K562 (cell line): Measurements from ENCODE around the gene GRPEL2. TPM values are rescaled to one million over a fixed set of nuclear protein-coding genes. Genes with fewer than 3 reads are reported as not detected.

Experiments
- ATAC-seq: fragments of 200-7000 bp; cut with Tn5 transposase; 3 replicates; pipeline ENCODE4 v1.9.1; 2020; ENCODE audit warnings: moderate library complexity
- BruUV-seq: library from RNA; stranded (reverse); fragments of 400-500 nt; replicated peaks from 2 replicates; lab custom pipeline; 2021; lab: Mats Ljungman, UMichigan
- CTCF ChIA-PET: fragments of 300-600 bp; formaldehyde crosslinking; extraction: SDS; loops from one replicate; lab custom pipeline; 2021; ENCODE audit warnings: low intra/inter-chr PET ratio; lab: Yijun Ruan, JAX
- POLR2A ChIA-PET: fragments of 300-600, 350-650 bp; sonication (Branson Sonifier 250); formaldehyde crosslinking; extraction: SDS; loops from one replicate; lab custom pipeline; 2021; ENCODE audit warnings: antibody characterized with exemption, inconsistent platforms; lab: Yijun Ruan, JAX
- DNase-seq, 4 experiments: peaks; one replicate each; pipeline versions ENCODE4 v3.0.0 to v3.0.0-alpha.2; 2011 to 2018; ENCODE audit warnings: low spot score in 3 of 4, mixed read lengths in 3 of 4; ENCODE audit errors: extremely low read depth in 1 of 4
- FAIRE-seq: peaks from 2 replicates; lab custom pipeline; 2011; peaks lifted over from hg19 to GRCh38; lab: Jason Lieb, UNC
- H2AFZ ChIP-seq: 2 replicates; pipeline ENCODE4 v1.6.0; 2011; ENCODE audit warnings: low read depth, low read length, control low read depth, inconsistent platforms
- H3K27ac ChIP-seq: fragments of 200-600 bp; 3 replicates; pipeline ENCODE4 v1.8.0; 2011; ENCODE audit warnings: low read depth, mild to moderate bottlenecking, control low read depth, inconsistent platforms, low read length, moderate library complexity, mixed read lengths; ENCODE audit errors: extremely low read depth
- H3K27me3 ChIP-seq, 2 experiments: fragments of 300-600 bp in 1 of 2; 2 replicates in 1 of 2; 3 replicates in 1 of 2; pipeline versions ENCODE4 v1.6.0 to v1.8.0; 2011; ENCODE audit warnings: inconsistent platforms in 2 of 2, low read length in 2 of 2, mild to moderate bottlenecking in 1 of 2, mixed read lengths in 1 of 2, moderate library complexity in 1 of 2; ENCODE audit not compliant: control insufficient read depth in 2 of 2, insufficient read depth in 2 of 2
- H3K36me3 ChIP-seq: fragments of 300-600 bp; 3 replicates; pipeline ENCODE4 v1.8.0; 2011; ENCODE audit warnings: mild to moderate bottlenecking, low read length, inconsistent platforms; ENCODE audit not compliant: control insufficient read depth, insufficient read depth
- H3K4me1 ChIP-seq, 2 experiments: fragments of 200-600 bp in 1 of 2; replicated peaks in 1 of 2; 2 replicates in 1 of 2; 3 replicates in 1 of 2; pipeline versions ENCODE4 v1.5.1 to v1.8.0; 2011; ENCODE audit warnings: inconsistent platforms in 2 of 2, low read length in 2 of 2, mild to moderate bottlenecking in 1 of 2, mixed read lengths in 1 of 2, moderate library complexity in 1 of 2; ENCODE audit not compliant: control insufficient read depth in 2 of 2, insufficient read depth in 2 of 2
- H3K4me2 ChIP-seq: 2 replicates; pipeline ENCODE4 v1.6.1; 2011; ENCODE audit warnings: low read length, control low read depth, inconsistent platforms, mixed read lengths; ENCODE audit not compliant: insufficient read depth
- H3K4me3 ChIP-seq: fragments of 200-600 bp; sonication (generic), shearing (Covaris generic); 2 replicates; pipeline ENCODE4 v1.5.1; 2016; ENCODE audit warnings: control low read depth, inconsistent platforms
- H3K79me2 ChIP-seq: fragments of 200-600 bp; 3 replicates; pipeline ENCODE4 v1.8.0; 2011; ENCODE audit warnings: low read length, inconsistent platforms; ENCODE audit not compliant: control insufficient read depth, insufficient read depth
- H3K9ac ChIP-seq, 2 experiments: 2 replicates each; pipeline versions ENCODE4 v1.6.0 to v1.6.1; 2011; ENCODE audit warnings: low read depth in 2 of 2, low read length in 2 of 2, control low read depth in 1 of 2, inconsistent platforms in 1 of 2, mild to moderate bottlenecking in 1 of 2, mixed read lengths in 1 of 2; ENCODE audit not compliant: insufficient read depth in 1 of 2
- H3K9me1 ChIP-seq: one replicate; pipeline ENCODE4 v1.6.0; 2011; ENCODE audit warnings: inconsistent platforms, mild to moderate bottlenecking, low read length, moderate library complexity; ENCODE audit not compliant: control insufficient read depth, insufficient read depth
- H3K9me3 ChIP-seq: replicated peaks from 2 replicates; pipeline ENCODE4 v1.5.1; 2011; ENCODE audit warnings: low read depth, low read length, inconsistent platforms; ENCODE audit not compliant: control insufficient read depth, insufficient read depth
- H4K20me1 ChIP-seq: replicated peaks from 2 replicates; pipeline ENCODE4 v1.6.1; 2011; ENCODE audit warnings: low read length, inconsistent platforms, mixed read lengths; ENCODE audit not compliant: control insufficient read depth, insufficient read depth
- BCOR ChIP-seq: fragments of 450-650 bp; IDR thresholded peaks from 2 replicates; pipeline ENCODE4 v1.6.1; 2016
- BMI1 ChIP-seq: fragments of 150-350 bp; IDR thresholded peaks from 2 replicates; pipeline ENCODE4 v1.6.1; 2014; ENCODE audit warnings: low read length
- CREB1 ChIP-seq, 2 experiments: sonication (generic) in 1 of 2; formaldehyde crosslinking in 1 of 2; IDR thresholded peaks; 2 replicates each; pipeline versions ENCODE4 v1.6.1 to v1.8.0; 2012 to 2022; ENCODE audit warnings: inconsistent platforms in 1 of 2, mild to moderate bottlenecking in 1 of 2, missing genetic modification reagents in 1 of 2, moderate library complexity in 1 of 2
- GABPB1 ChIP-seq: sonication (generic); formaldehyde crosslinking; IDR thresholded peaks from 2 replicates; pipeline ENCODE4 v1.8.0; 2022; ENCODE audit warnings: mild to moderate bottlenecking, missing genetic modification reagents
- GTF2E2 ChIP-seq: fragments of 200-800 bp; sonication (Bioruptor generic); IDR thresholded peaks from 2 replicates; pipeline ENCODE4 v1.6.1; 2016; ENCODE audit warnings: missing genetic modification characterization, missing compliant biosample characterization
- HNRNPH1 ChIP-seq: fragments of 200-400 bp; formaldehyde crosslinking; optimal IDR thresholded peaks from 2 replicates; pipeline ENCODE3; 2017; ENCODE audit warnings: low read depth, mild to moderate bottlenecking, low read length, moderate library complexity
- KDM1A ChIP-seq, 2 experiments: fragments of 450-650 bp; IDR thresholded peaks; 2 replicates each; pipeline ENCODE4 v1.6.1; 2016; ENCODE audit warnings: mild to moderate bottlenecking in 2 of 2
- PHTF2 ChIP-seq: fragments of 250-450 bp; sonication (Bioruptor Pico); IDR thresholded peaks from 2 replicates; pipeline ENCODE4 v1.5.0; 2021; ENCODE audit warnings: mild to moderate bottlenecking
- PML ChIP-seq: IDR thresholded peaks from 2 replicates; pipeline ENCODE4 v1.6.1; 2012; ENCODE audit warnings: low read length, inconsistent platforms
- RBFOX2 ChIP-seq: fragments of 200-400 bp; formaldehyde crosslinking; IDR thresholded peaks from 2 replicates; pipeline ENCODE4 v1.6.1; 2017; ENCODE audit warnings: low read depth, mild to moderate bottlenecking, low read length, moderate library complexity
- RBM15 ChIP-seq: fragments of 200-400 bp; formaldehyde crosslinking; IDR thresholded peaks from 2 replicates; pipeline ENCODE4 v1.6.1; 2018; ENCODE audit warnings: mild to moderate bottlenecking, low read length, moderate library complexity; ENCODE audit not compliant: insufficient read depth
- RBM39 ChIP-seq: fragments of 200-400 bp; formaldehyde crosslinking; optimal IDR thresholded peaks from 2 replicates; pipeline ENCODE3; 2018; ENCODE audit warnings: low read depth, low read length
- RCOR1 ChIP-seq, 2 experiments: IDR thresholded peaks; 2 replicates each; pipeline ENCODE4 v1.6.1; 2012; ENCODE audit warnings: low read depth in 2 of 2, low read length in 2 of 2, borderline replicate concordance in 1 of 2, improper control_type of control experiment in 1 of 2
- SMARCA5 ChIP-seq: fragments of 450-650 bp; IDR thresholded peaks from 2 replicates; pipeline ENCODE4 v1.6.1; 2016
- SRSF9 ChIP-seq: fragments of 200-400 bp; formaldehyde crosslinking; IDR thresholded peaks from 2 replicates; pipeline ENCODE4 v1.6.1; 2017; ENCODE audit warnings: low read depth, low read length, borderline replicate concordance
- SUPT5H ChIP-seq: fragments of 450-650 bp; IDR thresholded peaks from 2 replicates; pipeline ENCODE4 v1.6.1; 2016
- TAF7 ChIP-seq: fragments of 450-650 bp; IDR thresholded peaks from 2 replicates; pipeline ENCODE4 v1.6.1; 2016; ENCODE audit warnings: missing genetic modification characterization, missing compliant biosample characterization
- ZBTB12 ChIP-seq: fragments of 250-450 bp; sonication (Bioruptor Pico); IDR thresholded peaks from 2 replicates; pipeline ENCODE4 v1.4.0; 2020
- ZNF75A ChIP-seq: fragments of 450-650 bp; formaldehyde crosslinking; IDR thresholded peaks from 2 replicates; pipeline ENCODE4 v1.4.0; 2020; ENCODE audit warnings: mild to moderate bottlenecking
- ZNF785 ChIP-seq: fragments of 250-450 bp; sonication (Bioruptor Pico); IDR thresholded peaks from 2 replicates; pipeline ENCODE4 v1.4.0; 2020; ENCODE audit warnings: mild to moderate bottlenecking
- WGBS: fragments of 100-300 bp; shearing (Covaris generic); methylation state at CpG from one replicate; pipeline ENCODE4 v1.1.6; 2016; ENCODE audit warnings: low coverage, mixed read lengths; ENCODE audit not compliant: insufficient coverage; ENCODE audit errors: missing lambda C conversion rate; 5-methylcytosine and 5-hydroxymethylcytosine counted together
- in situ Hi-C: fragments of 300-500 bp; cut with MboI; formaldehyde crosslinking; loops from 4 replicates; pipeline ENCODE4 v1.15.0; 2018; ENCODE audit warnings: inconsistent platforms, mixed read lengths
- intact Hi-C: fragments of 100-400 bp; cut with micrococcal nuclease; formaldehyde crosslinking; loops from 2 replicates; pipeline ENCODE4 v1.14.2; 2022
- polyA plus RNA-seq, 8 experiments: library from polyadenylated mRNA; depleted of rRNA in 4 of 8; stranded (reverse) in 5 of 8; unstranded in 3 of 8; fragments of >200 nt; fragmentation: Nextera tagmentation in 2 of 8; fragmentation: Illumina TruSeq in 1 of 8; extraction: Ambion mirVana in 2 of 8; extraction: Trizol in 1 of 8; gene quantifications; 2 replicates each; pipeline versions ENCODE4 v1.2.1 to v1.2.3, GENCODE V29; 2011 to 2014; ENCODE audit warnings: inconsistent platforms in 1 of 8, missing spikeins in 1 of 8
- total RNA-seq, 7 experiments: library from RNA; depleted of rRNA in 6 of 7; stranded (reverse); fragments of >200 nt in 6 of 7; fragmentation: Illumina TruSeq in 2 of 7; extraction: Trizol in 2 of 7; gene quantifications; 2 replicates each; pipeline versions ENCODE4 v1.2.1 to v1.2.3, GENCODE V29; 2011 to 2021; ENCODE audit warnings: low replicate concordance in 1 of 7
- TF ChIP-seq, protein P1 (sequence below): fragments of 250-450 bp; sonication (Bioruptor Pico); IDR thresholded peaks from 2 replicates; pipeline ENCODE4 v1.8.0; 2022; ENCODE audit warnings: moderate library complexity, mild to moderate bottlenecking, inconsistent platforms

GRPEL2 gene
- total and polyA plus RNA-seq, 9 of the 15 experiments (the other 6 are each of a cell fraction or from before 2014, with no cell fraction given) = 11.2 to 40.5 (median 25.8) TPM

DNA sequence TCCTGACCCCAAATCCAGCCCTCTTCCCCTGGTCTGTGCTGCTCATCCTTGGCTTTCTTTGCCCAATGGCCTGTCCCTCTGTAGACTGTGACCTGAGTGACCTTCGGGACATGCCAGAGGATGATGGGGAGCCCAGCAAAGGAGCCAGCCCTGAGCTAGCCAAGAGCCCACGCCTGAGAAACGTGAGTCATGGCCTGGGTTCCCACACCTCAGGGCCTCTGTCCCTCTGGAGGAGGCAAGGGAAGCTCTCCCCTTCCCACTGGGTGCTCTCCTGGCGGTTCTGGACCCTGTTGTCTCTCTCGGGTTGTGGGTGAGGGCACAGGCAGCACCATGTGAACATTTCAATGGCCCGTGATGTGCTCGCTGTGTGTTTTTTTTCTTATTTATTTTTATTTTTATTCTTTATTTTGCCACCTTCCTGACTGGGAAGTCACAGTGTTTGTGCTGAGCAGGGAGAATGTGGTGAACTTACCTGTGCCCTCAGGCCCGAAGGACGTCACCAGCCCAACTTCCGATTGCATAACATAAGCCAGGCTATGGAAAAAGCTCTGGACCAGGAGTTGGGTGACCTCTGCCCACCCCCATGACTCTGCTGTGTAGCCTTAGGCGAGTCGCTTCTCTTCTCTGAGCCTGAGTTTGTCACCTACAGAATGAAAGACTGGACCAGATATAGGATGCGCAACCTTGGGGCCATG is 44.1 kb upstream of the GRPEL2 start (continued):
- TF ChIP-seq BMI1 (no peak), RBFOX2 (no peak), TAF7 (tag) (no peak), PHTF2 (CRISPR knock-in tag) (no peak), SUPT5H (no peak), RBM39 (no peak), KDM1A (IDR thresholded peaks at IDR 0.05) (no peak), GTF2E2 (no peak), GABPB1 (CRISPR knock-in tag) (no peak)

DNA sequence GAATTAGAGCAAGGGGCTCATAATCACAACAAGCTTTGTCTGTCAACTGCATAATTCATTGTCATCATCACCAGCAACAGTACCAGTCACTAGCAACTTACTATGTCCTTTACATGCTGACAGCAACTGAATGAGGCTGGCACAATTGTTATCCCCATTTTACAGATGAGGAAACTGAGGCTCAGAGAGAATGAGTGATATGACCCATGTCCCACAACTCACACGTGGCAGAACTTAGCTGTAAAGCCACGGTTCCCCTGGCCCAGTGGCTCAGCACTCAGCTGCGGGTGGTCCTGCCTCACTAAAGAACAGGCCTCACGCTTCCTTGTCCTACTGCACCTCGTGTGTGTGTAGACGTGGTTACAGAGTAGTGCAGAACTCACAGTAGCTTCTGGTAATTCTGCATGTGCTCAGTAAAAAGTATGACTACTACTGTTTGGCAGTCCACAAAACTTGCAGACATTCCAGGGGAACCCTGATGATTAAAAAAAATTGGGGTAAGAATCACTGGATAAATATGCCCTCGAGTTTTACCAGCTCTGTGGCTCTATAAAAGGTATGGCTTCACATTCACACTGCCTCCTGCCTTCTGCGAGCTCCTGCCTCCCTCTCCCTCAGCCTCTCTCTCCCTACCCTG is 43.4 kb upstream of the GRPEL2 start:
- H3K9me1 ChIP-seq = no peaks in the 10 kb centered on the region
- peaks cover 5% of the 10 kb centered on the region; the same call in 1 of the 2 replicates for H4K20me1 ChIP-seq
- H2AFZ ChIP-seq = no peak overlapping the region
- no peaks in the 10 kb centered on the region for H3K36me3 ChIP-seq
- no peak overlapping the region for H3K4me2 ChIP-seq
- no peak for FAIRE-seq
- H3K27ac ChIP-seq = no peak overlapping the region
- ChIA-PET POLR2A (interaction anchor here (1.1 kb wide), 1 partner anchor 19 kb away, joined by 6 read pairs; no protein-coding TSS in a partner anchor), CTCF (no interaction called here)
- no peak for ATAC-seq
- H3K9me3 ChIP-seq = no peaks in the 10 kb centered on the region
- H3K9ac ChIP-seq = no peak overlapping the region
- DNase-seq = no peak
- no TSS peak for BruUV-seq
- no peaks in the 10 kb centered on the region for H3K79me2 ChIP-seq
- intact Hi-C loops = no loop called here
- H3K4me1 ChIP-seq = peaks cover 0 to 8% of the 10 kb centered on the region in 2 experiments; a peak in 1 of 5 replicates
- in situ Hi-C loops = no loop called here
- 20% methylated on average over 8 of the region's 8 CpGs for WGBS
- H3K27me3 ChIP-seq = peaks cover 45 to 74% of the 10 kb centered on the region in 2 experiments; a peak in 4 of 5 replicates
- H3K4me3 ChIP-seq = no peak overlapping the region
- TF ChIP-seq CREB1 (IDR thresholded peaks at IDR 0.05) (no peak), CREB1 (CRISPR knock-in tag; IDR thresholded peaks at IDR 0.05) (no peak), SMARCA5 (peak; percentile 22; the same call in 1 of the 2 replicates), ZNF75A (CRISPR knock-in tag) (no peak), RBM15 (no peak), ZNF785 (CRISPR knock-in tag) (no peak), SRSF9 (no peak), BCOR (peak; percentile 60; the same call in 1 of the 2 replicates), HNRNPH1 (no peak), RCOR1 (IDR thresholded peaks at IDR 0.05; ENCODE audit: borderline replicate concordance in 1 of 2, low read depth in 2 of 2, low read length in 2 of 2) (peak in 1 of 2 experiments; percentile 73; a peak in 2 of 4 replicates), ZBTB12 (no peak), PML (no peak)
- TF ChIP-seq, protein P1, sequence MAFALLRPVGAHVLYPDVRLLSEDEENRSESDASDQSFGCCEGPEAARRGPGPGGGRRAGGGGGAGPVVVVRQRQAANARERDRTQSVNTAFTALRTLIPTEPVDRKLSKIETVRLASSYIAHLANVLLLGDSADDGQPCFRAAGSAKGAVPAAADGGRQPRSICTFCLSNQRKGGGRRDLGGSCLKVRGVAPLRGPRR (CRISPR knock-in tag) = no peak
